HG03060 (cell line): Measurements from ENCODE around the gene SPPL2B.
"Not testable (repeated sequence)": the region's sequence is repeated elsewhere in the genome, so short reads cannot be mapped to it uniquely, and the experiment has no call there.

Experiments
- ATAC-seq: cut with Tn5 transposase; IDR thresholded peaks from one replicate; pipeline ENCODE4 v1.9.1; 2021; ENCODE audit warnings: low read depth, moderate number of reproducible peaks; ENCODE audit not compliant: unreplicated experiment

Gene SPPL2B

DNA sequence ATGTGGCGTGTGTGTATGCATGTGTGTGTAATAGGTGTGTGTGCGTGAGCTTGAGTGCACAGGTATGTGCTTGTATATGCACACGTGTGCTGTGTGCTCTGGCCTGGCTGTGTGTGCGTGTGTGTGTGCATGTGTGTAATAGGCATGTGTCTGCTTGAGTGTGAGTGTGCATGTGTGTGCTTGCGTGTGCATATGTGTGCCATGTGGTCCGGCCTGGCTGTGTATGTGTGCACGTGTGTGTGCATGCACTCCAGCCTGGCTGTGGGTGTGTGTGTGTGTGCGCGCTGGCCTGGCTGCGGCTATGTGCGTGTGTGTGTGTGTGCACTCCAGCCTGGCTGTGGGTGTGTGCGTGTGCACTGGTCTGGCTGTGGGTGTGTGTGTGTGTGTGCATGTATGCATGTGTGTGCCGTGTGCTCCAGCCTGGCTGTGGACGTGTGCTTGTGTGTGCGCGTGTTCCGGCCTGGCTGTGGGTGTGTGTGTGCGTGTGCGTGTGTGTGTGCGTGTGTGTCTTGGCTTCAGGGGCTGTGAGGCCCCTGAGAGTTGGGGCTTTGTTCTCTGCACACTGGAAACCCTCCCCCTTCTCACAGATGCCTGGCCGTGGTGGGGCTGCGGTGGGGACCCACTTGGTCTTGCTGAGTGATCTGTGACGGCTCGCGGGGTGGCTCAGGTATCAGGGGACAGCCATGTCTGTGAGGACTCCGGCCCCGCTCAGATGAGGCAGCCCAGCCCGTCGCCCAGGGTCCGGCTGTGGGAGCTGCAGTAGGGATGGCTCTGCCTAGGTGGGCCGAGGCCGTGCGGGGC, 8.2 kb downstream of the SPPL2B start:
- ATAC-seq, result no peak

DNA sequence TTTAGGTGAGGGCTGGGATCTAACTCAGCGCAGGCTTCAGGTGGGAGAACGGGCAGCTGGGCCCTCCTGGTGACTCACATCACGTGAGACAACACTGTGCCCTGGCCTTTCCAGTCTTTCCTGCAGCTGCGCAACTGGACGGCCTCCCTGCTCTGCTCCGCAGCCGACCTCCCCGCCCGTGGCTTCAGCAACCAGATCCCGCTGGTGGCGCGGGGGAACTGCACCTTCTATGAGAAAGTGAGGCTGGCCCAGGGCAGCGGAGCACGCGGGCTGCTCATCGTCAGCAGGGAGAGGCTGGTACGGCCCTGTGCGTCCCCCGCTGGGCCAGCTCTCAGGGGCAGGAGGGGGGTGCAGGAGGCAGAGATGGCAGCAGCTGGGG, 8.8 kb downstream of the SPPL2B start:
- no peak for ATAC-seq

DNA sequence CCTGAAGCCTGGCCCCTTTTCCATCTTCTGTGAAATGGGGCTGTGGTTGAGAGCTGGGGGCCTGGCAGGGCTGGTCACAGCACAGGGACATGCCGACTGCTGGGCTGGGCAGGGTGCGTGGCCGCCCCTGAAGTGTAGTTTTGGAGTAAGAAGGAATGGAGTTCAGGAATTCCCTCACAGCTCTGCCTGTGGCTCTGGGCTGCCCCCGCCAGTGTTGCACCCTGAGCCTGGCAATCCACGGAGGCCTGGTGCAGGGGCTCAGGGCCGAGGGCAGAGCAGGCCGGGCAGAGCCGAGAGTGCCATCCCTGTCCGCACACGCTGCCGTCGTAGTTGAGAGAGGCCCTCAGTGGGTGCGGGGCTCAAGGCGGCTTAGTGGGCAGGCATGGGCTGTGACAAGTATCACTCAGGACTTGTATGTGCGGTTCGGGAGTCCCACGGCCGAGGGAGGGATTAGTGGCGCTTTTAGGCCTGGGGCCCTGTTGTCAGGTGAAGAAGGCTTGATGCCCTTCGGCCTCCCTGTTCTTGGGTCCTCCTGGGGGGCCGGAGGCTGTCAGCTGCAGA, 9.7 kb downstream of the SPPL2B start:
- no peak for ATAC-seq

GRCh38 chr19:2338751-2339643, 10.5 kb downstream of the SPPL2B start:
- no peak for ATAC-seq

DNA sequence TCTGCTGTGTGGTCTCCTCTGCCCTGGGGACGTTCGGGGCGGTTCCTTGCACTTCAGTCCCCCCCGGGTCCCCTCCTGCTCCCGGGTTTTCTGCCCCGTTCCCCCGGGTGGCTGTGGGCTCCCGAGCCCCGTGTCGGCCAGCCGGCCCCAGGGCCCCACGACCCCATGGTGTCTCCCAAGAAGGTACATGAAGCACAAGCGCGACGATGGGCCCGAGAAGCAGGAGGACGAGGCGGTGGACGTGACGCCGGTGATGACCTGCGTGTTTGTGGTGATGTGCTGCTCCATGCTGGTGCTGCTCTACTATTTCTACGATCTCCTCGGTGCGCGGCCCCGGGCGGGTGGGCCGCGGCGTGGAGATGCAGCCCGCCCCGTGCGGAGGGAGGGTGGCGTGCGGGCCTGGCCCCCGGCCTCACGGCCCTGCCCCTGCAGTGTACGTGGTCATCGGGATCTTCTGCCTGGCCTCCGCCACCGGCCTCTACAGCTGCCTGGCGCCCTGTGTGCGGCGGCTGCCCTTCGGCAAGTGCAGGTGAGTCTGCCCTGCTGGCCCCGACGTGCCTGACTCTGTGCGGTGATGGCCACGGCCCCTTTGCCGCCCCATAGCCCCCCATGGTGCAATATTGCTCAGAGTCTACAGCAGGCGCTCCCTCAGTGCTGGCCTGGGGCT, 11.3 kb downstream of the SPPL2B start:
- no peak for ATAC-seq

DNA sequence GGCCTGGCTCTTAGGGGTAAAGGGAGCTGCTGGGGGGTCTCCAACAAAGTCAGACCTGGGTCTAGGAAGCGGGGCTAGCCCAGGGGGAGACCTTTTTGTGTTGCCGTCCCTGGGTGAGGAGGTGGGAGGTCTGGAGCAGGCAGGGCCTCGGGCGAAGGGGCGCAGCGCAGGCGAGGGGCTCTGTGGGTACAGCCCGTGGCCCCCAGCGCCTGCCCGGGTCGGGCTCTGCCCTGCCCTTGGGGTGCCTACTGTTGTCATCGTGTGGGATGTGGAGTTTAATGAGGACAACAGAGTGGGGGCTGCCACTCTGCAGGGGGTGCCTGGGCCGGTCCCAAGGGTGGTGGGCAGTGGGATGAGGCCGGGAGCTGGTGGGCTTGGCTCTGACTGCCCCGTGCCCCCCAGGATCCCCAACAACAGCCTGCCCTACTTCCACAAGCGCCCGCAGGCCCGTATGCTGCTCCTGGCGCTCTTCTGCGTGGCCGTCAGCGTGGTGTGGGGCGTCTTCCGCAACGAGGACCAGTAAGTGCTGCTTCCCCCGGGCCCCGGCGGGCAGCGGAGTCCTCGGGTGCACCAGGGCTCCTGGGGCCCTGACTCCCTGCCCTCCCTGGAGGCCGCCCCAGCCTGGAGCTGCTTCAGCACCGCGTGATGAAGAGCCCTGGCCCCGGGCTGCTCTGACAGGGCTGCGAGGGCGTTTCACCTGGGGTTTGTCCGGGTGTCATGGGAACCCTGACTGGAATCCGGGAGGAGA, 12.2 kb downstream of the SPPL2B start:
- ATAC-seq, result no peak

DNA sequence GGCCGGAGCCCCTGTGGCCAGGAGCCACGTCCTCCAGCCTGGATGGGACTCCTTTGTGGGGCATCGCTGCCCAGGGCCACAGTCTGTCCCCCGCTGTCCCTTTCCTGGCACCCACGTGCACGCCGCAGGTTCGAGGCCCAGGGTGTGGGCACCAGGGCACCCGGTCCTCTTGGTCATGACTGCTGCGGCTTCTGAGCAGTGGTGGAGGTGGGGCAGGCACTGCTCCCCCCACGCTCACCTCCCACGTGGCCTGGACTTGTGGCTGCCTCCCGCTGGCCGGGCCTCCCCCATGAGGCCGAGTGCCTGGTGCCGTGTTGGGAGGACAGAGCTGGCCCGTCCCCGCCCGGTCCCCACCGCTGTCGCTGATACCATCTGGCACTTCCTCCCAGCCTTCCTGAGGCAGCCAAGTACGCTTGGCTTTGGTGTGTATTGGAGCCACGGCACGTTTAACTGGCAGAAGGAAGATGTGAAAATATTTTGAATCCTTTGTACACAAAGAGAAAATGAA, 12.8 kb downstream of the SPPL2B start:
- ATAC-seq, result no peak

DNA sequence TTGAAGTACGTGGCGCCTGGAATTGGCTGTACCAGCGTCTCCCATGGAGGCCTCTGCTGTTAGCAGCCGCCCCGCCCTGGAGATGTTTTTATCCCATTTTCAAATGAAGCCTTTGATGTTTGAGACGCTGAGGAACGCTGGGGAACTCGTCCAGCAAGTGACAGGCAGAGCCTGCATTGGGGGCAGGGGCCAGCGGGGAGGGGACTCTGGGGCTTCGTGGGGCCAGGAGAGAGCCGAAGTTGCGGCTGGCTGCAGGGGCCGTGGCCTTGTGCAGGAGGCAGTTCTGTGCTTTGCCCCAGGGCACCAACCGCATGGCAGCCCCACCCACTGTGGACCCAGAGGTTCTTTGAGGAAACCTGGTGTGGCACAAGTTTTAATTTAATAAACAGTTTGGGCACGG, 13.5 kb downstream of the SPPL2B start:
- no peak for ATAC-seq

- no peak for ATAC-seq
Observed at GRCh38 chr19:2342656-2343288, 14.3 kb downstream of the SPPL2B start.

GRCh38 chr19:2343289-2343982, 15.0 kb downstream of the SPPL2B start:
- ATAC-seq, result no peak

- ATAC-seq, result no peak
Observed at GRCh38 chr19:2344381-2344870, 15.9 kb downstream of the SPPL2B start.

DNA sequence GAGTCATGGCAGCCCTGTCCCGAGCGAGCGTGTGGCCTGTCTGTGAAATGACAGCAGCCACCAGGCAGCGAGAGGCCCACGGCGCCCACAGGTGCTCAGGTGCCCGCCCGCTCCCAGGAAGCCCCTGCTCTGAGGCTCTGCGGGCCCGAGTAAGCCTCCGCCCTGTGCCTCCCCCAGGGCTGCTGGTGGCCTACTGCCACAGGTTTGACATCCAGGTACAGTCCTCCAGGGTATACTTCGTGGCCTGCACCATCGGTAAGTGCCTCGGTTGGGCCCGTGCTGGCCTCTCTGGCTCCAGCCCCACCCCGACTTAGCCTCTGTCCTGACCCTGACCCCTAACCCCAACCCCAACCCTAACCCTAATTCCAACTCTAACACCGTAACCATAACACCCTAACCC, 16.6 kb downstream of the SPPL2B start:
- ATAC-seq, result no peak

GRCh38 chr19:2345794-2346663, 17.5 kb downstream of the SPPL2B start:
- ATAC-seq, result no peak

- ATAC-seq, result not testable (repeated sequence)
Observed at GRCh38 chr19:2349818-2350217, 21.3 kb downstream of the SPPL2B start.

- no peak for ATAC-seq
Observed at GRCh38 chr19:2350656-2351055, 22.2 kb downstream of the SPPL2B start.

- no peak for ATAC-seq
Observed at GRCh38 chr19:2351591-2351990, 23.1 kb downstream of the SPPL2B start.

DNA sequence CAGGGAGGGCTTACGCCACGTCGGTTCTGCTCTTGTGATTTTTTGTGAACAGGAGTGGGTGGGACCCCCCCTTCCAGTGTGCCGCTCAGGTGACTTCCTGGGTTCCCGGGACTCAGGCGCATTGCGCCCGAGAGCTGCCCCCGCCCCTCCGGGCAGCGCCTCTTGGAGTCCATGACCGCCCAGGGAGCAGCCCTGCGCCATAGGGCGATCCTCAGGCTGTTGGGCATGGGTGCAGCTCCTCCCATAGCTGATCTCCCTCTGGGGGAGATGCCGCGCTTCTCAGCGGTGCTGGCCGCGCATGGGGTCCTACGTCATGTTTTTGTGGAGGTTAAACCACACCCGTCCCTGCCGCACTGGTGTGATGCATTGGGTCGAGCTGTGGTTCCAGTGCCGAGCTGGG, 23.6 kb downstream of the SPPL2B start:
- ATAC-seq, result no peak
